NCI-H2227 treated with DMSO at 0.1 percent for 48 hours (cell line): ENCODE results near the gene CASKIN1.
"Not testable (repeated sequence)": the region's sequence is repeated elsewhere in the genome, so short reads cannot be mapped to it uniquely, and the experiment has no call there.

Experiments
- DNase-seq: peaks from one replicate; lab custom pipeline; 2025; lab: John Stamatoyannopoulos, UW

Gene CASKIN1

GRCh38 chr16:2210386-2211365 lies 14.3 kb upstream of the CASKIN1 start, which contains the start of gene BRICD5:
Gene BRICD5, minus strand, starts transcription at chr16:2210863. Its CDS starts 30 bp downstream, at chr16:2210833.
- no peak for DNase-seq

- no peak for DNase-seq
These were observed 13.6 kb upstream of the CASKIN1 start for GRCh38 chr16:2210009-2210332.

GRCh38 chr16:2209258-2210008 lies 13.0 kb upstream of the CASKIN1 start:
- no peak for DNase-seq

- DNase-seq = no peak
These were observed 12.4 kb upstream of the CASKIN1 start for GRCh38 chr16:2208772-2209171.

- DNase-seq = no peak
These were observed 11.9 kb upstream of the CASKIN1 start for GRCh38 chr16:2208308-2208707.

GRCh38 chr16:2207872-2208271 lies 11.5 kb upstream of the CASKIN1 start:
- no peak for DNase-seq

- no peak for DNase-seq
These were observed 10.5 kb upstream of the CASKIN1 start for GRCh38 chr16:2206780-2207433.

GRCh38 chr16:2206420-2206779 lies 10.0 kb upstream of the CASKIN1 start:
- no peak for DNase-seq

GRCh38 chr16:2205967-2206313 lies 9.5 kb upstream of the CASKIN1 start:
- DNase-seq = no peak

GRCh38 chr16:2205104-2205966 lies 8.9 kb upstream of the CASKIN1 start, which contains the start of gene MLST8:
Gene MLST8, plus strand, starts transcription at chr16:2205454. Its CDS starts 632 bp downstream, at chr16:2206086.
- peak; percentile 87 for DNase-seq

GRCh38 chr16:2204416-2205103 lies 8.2 kb upstream of the CASKIN1 start:
- no peak for DNase-seq

- DNase-seq = not testable (repeated sequence)
These were observed 6.8 kb upstream of the CASKIN1 start for GRCh38 chr16:2203119-2203688.

GRCh38 chr16:2200313-2200712 lies 3.9 kb upstream of the CASKIN1 start:
- no peak for DNase-seq

- no peak for DNase-seq
These were observed 3.3 kb upstream of the CASKIN1 start for GRCh38 chr16:2199621-2200139.

GRCh38 chr16:2199095-2199494 lies 2.7 kb upstream of the CASKIN1 start:
- DNase-seq = no peak

GRCh38 chr16:2198283-2198682 lies 1.9 kb upstream of the CASKIN1 start:
- DNase-seq = no peak

GRCh38 chr16:2197765-2198164 lies 1.4 kb upstream of the CASKIN1 start:
- DNase-seq = no peak

- no peak for DNase-seq
These were observed 641 bp upstream of the CASKIN1 start for GRCh38 chr16:2196981-2197511.

GRCh38 chr16:2195322-2196161 lies 863 bp downstream of the CASKIN1 start:
- DNase-seq = no peak
